Duodenal mucosa (tissue), 2 donors: Measurements from ENCODE around the gene LYL1.

Experiments
- H3K27ac ChIP-seq: one replicate; pipeline ENCODE4 v1.7.0; 2013; ENCODE audit warnings: low read depth, low read length
- H3K27me3 ChIP-seq, 2 donors: one replicate each; pipeline ENCODE4 v1.7.0; 2013; ENCODE audit warnings: low read length in 2 of 2, control low read depth in 1 of 2; ENCODE audit not compliant: insufficient read depth in 2 of 2, control insufficient read depth in 1 of 2
- H3K36me3 ChIP-seq, 2 donors: one replicate each; pipeline ENCODE4 v1.7.0; 2013; ENCODE audit warnings: low read length in 2 of 2, control low read depth in 1 of 2; ENCODE audit not compliant: insufficient read depth in 2 of 2, control insufficient read depth in 1 of 2
- H3K4me1 ChIP-seq, 2 donors: one replicate each; pipeline ENCODE4 v1.7.0; 2013; ENCODE audit warnings: low read length in 2 of 2, control low read depth in 1 of 2; ENCODE audit not compliant: insufficient read depth in 2 of 2, control insufficient read depth in 1 of 2
- H3K4me3 ChIP-seq, 2 donors: one replicate each; pipeline ENCODE4 v1.7.0; 2013; ENCODE audit warnings: low read length in 2 of 2, low read depth in 1 of 2
- H3K9ac ChIP-seq, 2 donors: one replicate each; pipeline ENCODE4 v1.7.0; 2013; ENCODE audit warnings: low read length in 2 of 2, low read depth in 1 of 2
- H3K9me3 ChIP-seq, 2 donors: one replicate each; pipeline ENCODE4 v1.7.0; 2013; ENCODE audit warnings: low read length in 2 of 2, control low read depth in 1 of 2; ENCODE audit not compliant: control insufficient read depth in 1 of 2

Gene LYL1

GRCh38 chr19:13074378-13074777, 28.3 kb downstream of the LYL1 start:
- Histone ChIP-seq H3K9me3 (no peaks in the 10 kb centered on the region), H3K4me3 (no peak overlapping the region), H3K27me3 (no peaks in the 10 kb centered on the region), H3K27ac (no peak overlapping the region), H3K9ac (no peak overlapping the region), H3K36me3 (peaks cover 5 to 26% of the 10 kb centered on the region in 2 donors), H3K4me1 (peaks cover 22 to 38% of the 10 kb centered on the region in 2 donors)

GRCh38 chr19:13073263-13073662, 29.4 kb downstream of the LYL1 start:
- peaks cover 16 to 38% of the 10 kb centered on the region in 2 donors for H3K4me1 ChIP-seq
- no peaks in the 10 kb centered on the region for H3K9me3 ChIP-seq
- H3K27me3 ChIP-seq = no peaks in the 10 kb centered on the region
- H3K27ac ChIP-seq = no peak overlapping the region
- H3K36me3 ChIP-seq = peaks cover 5 to 26% of the 10 kb centered on the region in 2 donors
- no peak overlapping the region for H3K9ac ChIP-seq
- no peak overlapping the region for H3K4me3 ChIP-seq

GRCh38 chr19:13072188-13072908, 30.3 kb downstream of the LYL1 start:
- no peak overlapping the region for H3K27ac ChIP-seq
- H3K9me3 ChIP-seq = no peaks in the 10 kb centered on the region
- H3K36me3 ChIP-seq = peaks cover 5 to 26% of the 10 kb centered on the region in 2 donors
- H3K4me3 ChIP-seq = no peak overlapping the region
- H3K4me1 ChIP-seq = peaks cover 12 to 38% of the 10 kb centered on the region in 2 donors
- H3K27me3 ChIP-seq = no peaks in the 10 kb centered on the region
- no peak overlapping the region for H3K9ac ChIP-seq

GRCh38 chr19:13071444-13072187, 31.0 kb downstream of the LYL1 start:
- Histone ChIP-seq H3K27me3 (no peaks in the 10 kb centered on the region), H3K9me3 (no peaks in the 10 kb centered on the region), H3K4me1 (peaks cover 17 to 38% of the 10 kb centered on the region in 2 donors), H3K36me3 (peaks cover 5 to 25% of the 10 kb centered on the region in 2 donors), H3K4me3 (no peak overlapping the region), H3K9ac (no peak overlapping the region), H3K27ac (no peak overlapping the region)

GRCh38 chr19:13070425-13071140, 32.1 kb downstream of the LYL1 start:
- Histone ChIP-seq H3K27me3 (no peaks in the 10 kb centered on the region), H3K4me1 (peaks cover 23 to 44% of the 10 kb centered on the region in 2 donors), H3K36me3 (peaks cover 5 to 17% of the 10 kb centered on the region in 2 donors), H3K9me3 (no peaks in the 10 kb centered on the region), H3K9ac (no peak overlapping the region), H3K4me3 (no peak overlapping the region), H3K27ac (no peak overlapping the region)

GRCh38 chr19:13069415-13070359, 33.0 kb downstream of the LYL1 start:
- no peaks in the 10 kb centered on the region for H3K9me3 ChIP-seq
- H3K9ac ChIP-seq = no peak overlapping the region
- H3K27me3 ChIP-seq = no peaks in the 10 kb centered on the region
- no peak overlapping the region for H3K27ac ChIP-seq
- peaks cover 23 to 44% of the 10 kb centered on the region in 2 donors for H3K4me1 ChIP-seq
- no peak overlapping the region for H3K4me3 ChIP-seq
- peaks cover 5 to 12% of the 10 kb centered on the region in 2 donors for H3K36me3 ChIP-seq

GRCh38 chr19:13068085-13068846, 34.4 kb downstream of the LYL1 start:
- no peaks in the 10 kb centered on the region for H3K27me3 ChIP-seq
- no peak overlapping the region for H3K27ac ChIP-seq
- H3K4me1 ChIP-seq = peaks cover 23 to 44% of the 10 kb centered on the region in 2 donors
- no peaks in the 10 kb centered on the region for H3K9me3 ChIP-seq
- peaks cover 3 to 4% of the 10 kb centered on the region in 2 donors for H3K36me3 ChIP-seq
- no peak overlapping the region for H3K9ac ChIP-seq
- no peak overlapping the region for H3K4me3 ChIP-seq

- Histone ChIP-seq H3K36me3 (no peaks in the 10 kb centered on the region), H3K4me3 (peak overlapping the region in 1 of 2 donors; percentile 5), H3K9ac (no peak overlapping the region), H3K9me3 (no peaks in the 10 kb centered on the region), H3K4me1 (peaks cover 23 to 44% of the 10 kb centered on the region in 2 donors), H3K27me3 (no peaks in the 10 kb centered on the region), H3K27ac (no peak overlapping the region)
These were observed 35.5 kb downstream of the LYL1 start for GRCh38 chr19:13066933-13067807.
